Skeletal muscle satellite cell (primary cell): ENCODE results near the gene DLGAP4. TPM values are rescaled to one million over a fixed set of nuclear protein-coding genes. Genes with fewer than 3 reads are reported as not detected.

Experiments
- H3K27me3 ChIP-seq: 2 replicates; pipeline ENCODE4 v1.7.0; 2013; ENCODE audit warnings: low read length; ENCODE audit not compliant: control insufficient read depth, insufficient read depth
- H3K36me3 ChIP-seq: 2 replicates; pipeline ENCODE4 v1.7.0; 2013; ENCODE audit warnings: mild to moderate bottlenecking, control low read depth, low read length; ENCODE audit not compliant: insufficient read depth
- H3K4me1 ChIP-seq: 2 replicates; pipeline ENCODE4 v1.7.0; 2013; ENCODE audit warnings: low read length; ENCODE audit not compliant: control insufficient read depth, insufficient read depth
- H3K4me2 ChIP-seq: 2 replicates; pipeline ENCODE4 v1.7.0; 2013; ENCODE audit warnings: mild to moderate bottlenecking, low read length
- H3K4me3 ChIP-seq: 2 replicates; pipeline ENCODE4 v1.7.0; 2013; ENCODE audit warnings: low read length
- H3K9ac ChIP-seq: 2 replicates; pipeline ENCODE4 v1.7.0; 2013; ENCODE audit warnings: mild to moderate bottlenecking, low read depth, low read length, moderate library complexity
- H3K9me3 ChIP-seq: replicated peaks from 2 replicates; pipeline ENCODE4 v1.7.0; 2013; ENCODE audit warnings: mild to moderate bottlenecking, control low read depth, low read length
- small RNA-seq: library from RNA; depleted of rRNA; stranded (forward); fragments of <200 nt; gene quantifications from one replicate; pipeline ENCODE3, GENCODE V24; 2012

The DLGAP4 gene

GRCh38 chr20:36571564-36572504 is 265.7 kb downstream of the DLGAP4 start:
- H3K9ac ChIP-seq: no peak overlapping the region
- peaks cover 31% of the 10 kb centered on the region for H3K4me1 ChIP-seq
- H3K36me3 ChIP-seq: no peaks in the 10 kb centered on the region
- no peak overlapping the region for H3K4me3 ChIP-seq
- H3K27me3 ChIP-seq: no peaks in the 10 kb centered on the region
- H3K9me3 ChIP-seq: no peaks in the 10 kb centered on the region
- H3K4me2 ChIP-seq: no peak overlapping the region

DNA sequence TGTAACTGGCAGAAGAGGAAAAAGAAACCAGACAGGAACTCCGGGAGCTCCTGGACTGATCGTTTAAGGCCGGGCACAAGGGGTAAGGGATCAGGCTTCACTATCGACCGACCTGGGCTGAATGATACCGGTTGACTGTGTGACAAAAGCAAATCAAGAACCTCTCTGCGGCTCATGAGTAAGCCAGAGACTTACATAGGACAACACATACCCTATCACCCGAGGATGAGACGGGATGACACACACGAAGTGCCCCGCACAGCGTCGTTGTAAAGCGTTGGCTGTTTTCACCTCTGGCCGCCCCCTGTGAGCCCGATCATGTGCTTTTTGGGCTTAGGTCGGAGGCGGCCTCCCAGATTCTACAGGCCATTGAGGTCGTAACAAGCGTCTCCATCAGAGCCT is 266.6 kb downstream of the DLGAP4 start:
- H3K27me3 ChIP-seq: no peaks in the 10 kb centered on the region
- peaks cover 31% of the 10 kb centered on the region for H3K4me1 ChIP-seq
- H3K4me2 ChIP-seq: peak overlapping the region; percentile 91
- no peaks in the 10 kb centered on the region for H3K9me3 ChIP-seq
- H3K36me3 ChIP-seq: no peaks in the 10 kb centered on the region
- peak overlapping the region; percentile 73 for H3K9ac ChIP-seq
- peak overlapping the region; percentile 81 for H3K4me3 ChIP-seq

DNA sequence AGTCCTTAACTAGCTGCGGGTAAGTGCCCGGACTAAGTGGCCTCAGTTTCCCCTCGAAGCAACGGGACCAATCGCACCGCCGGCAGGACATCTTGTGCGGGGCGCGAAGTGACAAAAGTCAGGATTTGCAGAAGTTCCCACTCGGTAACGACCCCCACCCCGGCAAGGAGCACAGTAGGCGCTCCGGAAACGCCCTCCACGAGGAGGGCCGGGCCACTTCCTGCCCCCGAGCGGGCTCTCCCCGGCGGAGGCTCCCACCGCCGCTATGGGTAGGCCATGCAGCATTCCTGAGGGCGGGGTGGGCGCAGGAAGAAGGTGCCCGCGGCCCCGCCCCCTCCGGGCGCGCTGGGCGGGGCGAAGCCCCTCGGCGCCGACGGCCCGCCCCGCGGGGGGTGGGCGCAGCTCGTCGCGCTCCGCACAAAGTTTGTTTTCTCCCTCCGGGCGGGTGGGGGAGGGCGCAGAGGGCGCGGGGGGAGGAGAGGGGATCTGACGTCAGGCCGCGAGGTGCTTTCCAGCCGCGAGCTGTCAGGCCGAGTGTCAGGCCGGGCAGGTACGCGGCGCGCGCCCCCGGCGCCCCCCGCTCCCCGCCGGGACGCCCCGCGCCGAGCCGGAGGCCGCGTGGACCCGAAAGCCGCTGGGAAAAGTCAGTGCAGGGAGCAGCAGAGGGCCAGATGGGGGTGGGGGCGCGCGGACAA is 267.1 kb downstream of the DLGAP4 start, which contains the start of gene TGIF2:
TSS of gene TGIF2 (plus strand) at position 495 of the 695 bp plus-strand sequence. CDS start 5,178 bp downstream, outside the sequence.
- Histone ChIP-seq H3K27me3 (no peaks in the 10 kb centered on the region), H3K4me2 (peak within 1 kb of the TSS; percentile 91), H3K36me3 (no peaks in the 10 kb centered on the region), H3K9ac (peak within 1 kb of the TSS; percentile 82), H3K9me3 (no peaks in the 10 kb centered on the region), H3K4me1 (peaks cover 31% of the 10 kb centered on the region), H3K4me3 (peak within 1 kb of the TSS; percentile 81)

DNA sequence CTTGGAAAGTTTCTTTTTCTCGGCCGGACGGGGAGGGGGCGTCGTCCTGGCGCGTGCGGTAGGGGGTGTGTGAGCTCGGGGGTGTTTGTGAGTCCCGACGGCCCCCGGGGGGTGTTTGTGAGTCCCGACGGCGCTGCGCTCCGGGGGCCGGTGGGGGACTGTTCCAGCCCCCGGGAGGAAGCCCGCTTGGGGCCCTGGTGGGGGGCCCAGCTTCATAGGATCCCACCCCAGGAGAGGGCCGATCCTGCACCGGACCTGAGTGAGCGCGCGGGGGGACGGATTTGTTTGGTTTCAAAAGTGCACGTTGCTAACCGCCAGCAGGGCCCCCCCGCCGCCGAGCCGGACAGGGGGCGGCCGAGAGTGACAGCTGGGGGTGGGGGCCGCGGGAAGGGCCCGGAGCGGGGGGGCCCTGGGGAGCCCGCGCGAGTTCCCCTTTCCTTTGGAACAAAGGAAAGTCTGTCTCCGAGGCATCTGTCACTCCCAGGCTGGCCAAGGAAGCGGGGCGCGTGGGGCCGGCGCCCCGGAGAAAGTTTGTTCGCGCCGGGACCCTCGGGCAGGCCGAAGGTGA is 267.7 kb downstream of the DLGAP4 start:
- peak overlapping the region; percentile 81 for H3K4me3 ChIP-seq
- peaks cover 6% of the 10 kb centered on the region for H3K36me3 ChIP-seq
- H3K9me3 ChIP-seq: no peaks in the 10 kb centered on the region
- H3K4me1 ChIP-seq: peaks cover 31% of the 10 kb centered on the region
- H3K27me3 ChIP-seq: no peaks in the 10 kb centered on the region
- H3K9ac ChIP-seq: peak overlapping the region; percentile 82
- H3K4me2 ChIP-seq: peak overlapping the region; percentile 91

- Histone ChIP-seq H3K4me1 (peaks cover 30% of the 10 kb centered on the region), H3K4me2 (peak overlapping the region; percentile 91), H3K4me3 (peak overlapping the region; percentile 81), H3K27me3 (no peaks in the 10 kb centered on the region), H3K9ac (peak overlapping the region; percentile 82), H3K9me3 (no peaks in the 10 kb centered on the region), H3K36me3 (peaks cover 6% of the 10 kb centered on the region)
These were observed 268.4 kb downstream of the DLGAP4 start for GRCh38 chr20:36574366-36575135.

DNA sequence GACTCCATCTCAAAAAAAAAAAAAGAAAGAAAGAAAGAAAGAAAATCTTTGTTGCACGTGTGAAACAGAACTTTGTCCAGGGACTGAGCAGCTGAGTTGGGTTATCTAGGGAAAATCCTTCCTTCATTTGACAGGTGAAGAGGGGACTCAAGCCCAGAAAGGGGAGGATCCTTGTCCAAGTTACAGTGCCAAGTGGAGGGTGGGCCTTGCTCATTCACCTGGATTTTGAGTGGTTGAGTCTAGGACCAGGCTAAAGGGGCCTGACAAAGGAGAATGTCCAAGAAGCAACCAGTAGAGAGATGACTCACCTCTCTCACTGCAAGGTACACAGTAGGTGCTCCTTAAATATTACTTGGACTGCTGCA is 269.9 kb downstream of the DLGAP4 start:
- Histone ChIP-seq H3K4me1 (peaks cover 24% of the 10 kb centered on the region), H3K4me2 (no peak overlapping the region), H3K4me3 (no peak overlapping the region), H3K36me3 (peaks cover 6% of the 10 kb centered on the region), H3K9me3 (no peaks in the 10 kb centered on the region), H3K9ac (no peak overlapping the region), H3K27me3 (no peaks in the 10 kb centered on the region)

Small RNAs within 50 kb of the gene (small RNA-seq; reads per million reads assigned to genes)
- not detected for gene RF00017
